GM12878 (cell line): ENCODE measurements around the gene PRR12. TPM values are rescaled to one million over a fixed set of nuclear protein-coding genes. Genes with fewer than 3 reads are reported as not detected.
A peak's percentile ranks its signal among the peaks of the same experiment; 100 is the strongest.

Source experiments
- BCL11A ChIP-seq: IDR thresholded peaks from 2 replicates; pipeline ENCODE4 v1.6.1; 2011; ENCODE audit warnings: low read depth, low read length
- BHLHE40 ChIP-seq, 2 experiments: fragments of 450-650 bp in 1 of 2; IDR thresholded peaks; 2 replicates each; pipeline ENCODE4 v1.6.1; 2011 to 2017; ENCODE audit warnings: low read depth in 2 of 2, borderline replicate concordance in 1 of 2, improper control_type of control experiment in 1 of 2, low read length in 1 of 2, mild to moderate bottlenecking in 1 of 2
- CEBPB ChIP-seq, 2 experiments: fragments of 150-350 bp in 1 of 2; IDR thresholded peaks; 2 replicates each; pipeline ENCODE4 v1.6.1; 2012 to 2014; ENCODE audit warnings: low read depth in 2 of 2, low read length in 2 of 2, borderline replicate concordance in 1 of 2, inconsistent platforms in 1 of 2
- CHD4 ChIP-seq: fragments of 200-600 bp; sonication (generic); IDR thresholded peaks from 2 replicates; pipeline ENCODE4 v1.6.1; 2016; ENCODE audit warnings: mild to moderate bottlenecking
- CREB1 ChIP-seq: IDR thresholded peaks from 2 replicates; pipeline ENCODE4 v1.6.1; 2012; ENCODE audit warnings: low read depth, mild to moderate bottlenecking, inconsistent platforms
- GATAD2B ChIP-seq: fragments of 450-650 bp; conservative IDR thresholded peaks from 2 replicates; pipeline ENCODE4 v1.6.1; 2017; ENCODE audit warnings: low read depth, mild to moderate bottlenecking, moderate library complexity
- HDAC2 ChIP-seq: fragments of 200-600 bp; sonication (generic); IDR thresholded peaks from 2 replicates; pipeline ENCODE4 v1.6.1; 2017
- IKZF2 ChIP-seq, 2 experiments: fragments of 450-650 bp; IDR thresholded peaks; 2 replicates each; pipeline ENCODE4 v1.6.1; 2017; ENCODE audit warnings: mild to moderate bottlenecking in 2 of 2, moderate library complexity in 2 of 2
- KAT2A ChIP-seq: conservative IDR thresholded peaks from 2 replicates; pipeline ENCODE4 v1.6.1; 2011; ENCODE audit warnings: low read depth, low read length; ENCODE audit not compliant: control insufficient read depth
- MEF2A ChIP-seq: IDR thresholded peaks from 2 replicates; pipeline ENCODE4 v1.6.1; 2011; ENCODE audit warnings: low read depth, mild to moderate bottlenecking, low read length, moderate library complexity; ENCODE audit not compliant: insufficient read depth
- MTA2 ChIP-seq: fragments of 450-650 bp; IDR thresholded peaks from 2 replicates; pipeline ENCODE4 v1.6.1; 2016; ENCODE audit warnings: low read depth, mild to moderate bottlenecking, moderate library complexity
- NBN ChIP-seq: fragments of 450-650 bp; IDR thresholded peaks from 2 replicates; pipeline ENCODE4 v1.6.1; 2016
- NR2C2 ChIP-seq: IDR thresholded peaks from 2 replicates; pipeline ENCODE4 v1.6.1; 2011; ENCODE audit warnings: borderline replicate concordance, low read depth; ENCODE audit not compliant: control insufficient read depth, insufficient read length
- NRF1 ChIP-seq: conservative IDR thresholded peaks from 2 replicates; pipeline ENCODE4 v1.6.1; 2011; ENCODE audit warnings: mild to moderate bottlenecking, low read depth, low read length, improper control_type of control experiment
- RCOR1 ChIP-seq: conservative IDR thresholded peaks from 2 replicates; pipeline ENCODE4 v1.6.1; 2012; ENCODE audit warnings: low read depth, low read length, improper control_type of control experiment
- RFX5 ChIP-seq: IDR thresholded peaks from 2 replicates; pipeline ENCODE4 v1.6.1; 2011; ENCODE audit warnings: low read depth, low read length, improper control_type of control experiment
- RUNX3 ChIP-seq: IDR thresholded peaks from 2 replicates; pipeline ENCODE4 v1.6.1; 2012; ENCODE audit warnings: low read length, inconsistent platforms
- SIN3A ChIP-seq: IDR thresholded peaks from 2 replicates; pipeline ENCODE4 v1.6.1; 2012; ENCODE audit warnings: low read depth, low read length, improper control_type of control experiment
- SIX5 ChIP-seq: IDR thresholded peaks from 2 replicates; pipeline ENCODE4 v1.6.1; 2011; ENCODE audit warnings: mild to moderate bottlenecking, low read depth, low read length, moderate library complexity; ENCODE audit not compliant: severe bottlenecking
- SMARCA5 ChIP-seq: fragments of 450-650 bp; IDR thresholded peaks from 2 replicates; pipeline ENCODE4 v1.6.1; 2017; ENCODE audit warnings: mild to moderate bottlenecking
- SREBF1 ChIP-seq: IDR thresholded peaks from 2 replicates; pipeline ENCODE4 v1.6.1; 2012; ENCODE audit warnings: mild to moderate bottlenecking, low read length
- SUPT20H ChIP-seq: IDR thresholded peaks from 2 replicates; pipeline ENCODE4 v1.6.1; 2011; ENCODE audit warnings: low read depth, mild to moderate bottlenecking, low read length, moderate library complexity, borderline replicate concordance; ENCODE audit not compliant: control insufficient read depth
- ZNF384 ChIP-seq: IDR thresholded peaks from 2 replicates; pipeline ENCODE4 v1.6.1; 2012; ENCODE audit warnings: low read depth, mild to moderate bottlenecking, low read length, improper control_type of control experiment, borderline replicate concordance
- polyA plus RNA-seq, 11 experiments: library from polyadenylated mRNA; depleted of rRNA in 4 of 11; unstranded in 6 of 11; stranded (reverse) in 5 of 11; fragments of >200 nt; fragmentation: Nextera tagmentation in 4 of 11; fragmentation: Illumina TruSeq in 1 of 11; extraction: Ambion mirVana in 4 of 11; extraction: Trizol in 1 of 11; gene quantifications; 1 replicate in 1 of 11; 2 replicates in 10 of 11; pipeline versions ENCODE4 v1.2.1 to v1.2.3, GENCODE V29; 2011 to 2016; ENCODE audit warnings: inconsistent platforms in 2 of 11, missing spikeins in 2 of 11, low read depth in 1 of 11
- total RNA-seq, 4 experiments: library from RNA; depleted of rRNA in 3 of 4; stranded (reverse); fragments of >200 nt in 3 of 4; fragmentation: Illumina TruSeq in 1 of 4; extraction: Trizol in 1 of 4; gene quantifications; 2 replicates each; pipeline versions ENCODE4 v1.2.1 to v1.2.3, GENCODE V29; 2013 to 2021
- TF ChIP-seq, protein P1 (sequence below), 3 experiments: IDR thresholded peaks in 2 of 3; conservative IDR thresholded peaks in 1 of 3; 2 replicates each; pipeline ENCODE4 v1.5.1; 2011; ENCODE audit warnings: low read depth in 3 of 3, low read length in 3 of 3, mild to moderate bottlenecking in 3 of 3, control low read depth in 2 of 3, moderate library complexity in 2 of 3, inconsistent platforms in 1 of 3, mixed read lengths in 1 of 3; ENCODE audit not compliant: control insufficient read depth in 2 of 3, insufficient read depth in 1 of 3; ENCODE audit errors: extremely low read depth in 1 of 3
- TF ChIP-seq, protein P2 (sequence below): IDR thresholded peaks from 2 replicates; pipeline ENCODE4 v1.6.1; 2011; ENCODE audit warnings: mild to moderate bottlenecking, low read depth, low read length, moderate library complexity; ENCODE audit not compliant: insufficient replicate concordance
- TF ChIP-seq, protein P3 (sequence below): fragments of 450-650 bp; IDR thresholded peaks from 2 replicates; pipeline ENCODE4 v1.6.1; 2017; ENCODE audit warnings: low read depth, mild to moderate bottlenecking, moderate library complexity

The PRR12 gene
- total and polyA plus RNA-seq, 10 of the 15 experiments (the other 5 are each of a cell fraction or from before 2014, with no cell fraction given), result 0.02 to 25.3 (median 1.6) TPM

DNA sequence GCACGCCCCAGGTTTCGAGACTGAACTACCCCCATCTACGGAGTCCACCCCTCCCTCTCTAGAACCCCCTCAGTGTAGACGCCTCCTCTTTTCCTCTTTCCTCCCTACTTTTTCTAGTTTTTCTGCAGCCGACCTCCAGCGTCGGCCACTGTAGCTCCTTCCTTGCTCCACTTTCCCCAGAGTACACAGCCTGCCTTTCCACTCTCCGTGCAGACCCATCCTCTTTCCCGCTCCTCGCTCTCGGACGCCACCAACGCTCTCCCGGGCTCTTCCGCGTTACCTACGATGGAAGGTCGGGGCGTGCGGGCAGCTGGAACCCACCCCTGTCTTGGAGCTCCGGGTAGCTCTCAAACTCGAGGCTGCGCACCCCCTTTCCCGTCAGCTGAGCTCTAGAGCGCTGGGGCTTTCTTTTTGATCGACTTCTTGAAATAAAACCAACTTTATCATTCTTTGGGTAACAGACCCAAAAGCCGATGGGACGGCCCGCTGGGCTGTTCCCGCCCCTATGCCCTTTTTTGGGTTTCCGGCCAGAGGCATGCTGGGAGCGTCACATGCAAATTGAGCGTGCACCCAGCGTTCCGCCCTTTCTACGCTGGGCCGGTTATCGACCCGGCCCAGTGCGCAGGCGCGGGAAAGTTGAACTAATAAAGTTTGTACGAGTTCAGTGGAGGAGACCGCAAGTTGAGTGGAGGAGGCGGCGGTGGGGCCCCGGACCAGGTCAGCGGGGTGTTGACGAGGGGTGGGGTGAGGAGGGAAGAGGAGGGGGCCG is 74.6 kb downstream of the PRR12 start, which contains the start of the genes BCL2L12 and IRF3 (continued):
- TF ChIP-seq RFX5, result no peak
- peak; percentile 51; the same call in 1 of the 2 replicates for TF ChIP-seq CREB1
- TF ChIP-seq BHLHE40 (IDR thresholded peaks at IDR 0.05; ENCODE audit: borderline replicate concordance in 1 of 2, low read depth in 2 of 2, low read length in 1 of 2), result peak; percentile 43 to 57; a peak in 2 of 4 replicates
- no peak for TF ChIP-seq NR2C2
- TF ChIP-seq NBN, result peak; percentile 40; the same call in 1 of the 2 replicates
- TF ChIP-seq SUPT20H, result no peak
- TF ChIP-seq BCL11A, result no peak
- no peak for TF ChIP-seq ZNF384
- TF ChIP-seq, protein P1, sequence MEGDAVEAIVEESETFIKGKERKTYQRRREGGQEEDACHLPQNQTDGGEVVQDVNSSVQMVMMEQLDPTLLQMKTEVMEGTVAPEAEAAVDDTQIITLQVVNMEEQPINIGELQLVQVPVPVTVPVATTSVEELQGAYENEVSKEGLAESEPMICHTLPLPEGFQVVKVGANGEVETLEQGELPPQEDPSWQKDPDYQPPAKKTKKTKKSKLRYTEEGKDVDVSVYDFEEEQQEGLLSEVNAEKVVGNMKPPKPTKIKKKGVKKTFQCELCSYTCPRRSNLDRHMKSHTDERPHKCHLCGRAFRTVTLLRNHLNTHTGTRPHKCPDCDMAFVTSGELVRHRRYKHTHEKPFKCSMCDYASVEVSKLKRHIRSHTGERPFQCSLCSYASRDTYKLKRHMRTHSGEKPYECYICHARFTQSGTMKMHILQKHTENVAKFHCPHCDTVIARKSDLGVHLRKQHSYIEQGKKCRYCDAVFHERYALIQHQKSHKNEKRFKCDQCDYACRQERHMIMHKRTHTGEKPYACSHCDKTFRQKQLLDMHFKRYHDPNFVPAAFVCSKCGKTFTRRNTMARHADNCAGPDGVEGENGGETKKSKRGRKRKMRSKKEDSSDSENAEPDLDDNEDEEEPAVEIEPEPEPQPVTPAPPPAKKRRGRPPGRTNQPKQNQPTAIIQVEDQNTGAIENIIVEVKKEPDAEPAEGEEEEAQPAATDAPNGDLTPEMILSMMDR (IDR thresholded peaks at IDR 0.05 in 2 of 3, conservative IDR thresholded peaks at IDR 0.05 in 1 of 3; ENCODE audit: control insufficient read depth in 2 of 3, extremely low read depth in 1 of 3, insufficient read depth in 1 of 3, low read depth in 3 of 3, low read length in 3 of 3), result no peak; a peak in 1 of 6 replicates
- peak; percentile 29 for TF ChIP-seq SIX5
- no peak for TF ChIP-seq KAT2A
- no peak for TF ChIP-seq SREBF1
- no peak for TF ChIP-seq SMARCA5
- no peak for TF ChIP-seq CEBPB (IDR thresholded peaks at IDR 0.05; ENCODE audit: borderline replicate concordance in 1 of 2, low read depth in 2 of 2, low read length in 2 of 2)
- peak; percentile 95 for TF ChIP-seq SIN3A
- TF ChIP-seq, protein P2, sequence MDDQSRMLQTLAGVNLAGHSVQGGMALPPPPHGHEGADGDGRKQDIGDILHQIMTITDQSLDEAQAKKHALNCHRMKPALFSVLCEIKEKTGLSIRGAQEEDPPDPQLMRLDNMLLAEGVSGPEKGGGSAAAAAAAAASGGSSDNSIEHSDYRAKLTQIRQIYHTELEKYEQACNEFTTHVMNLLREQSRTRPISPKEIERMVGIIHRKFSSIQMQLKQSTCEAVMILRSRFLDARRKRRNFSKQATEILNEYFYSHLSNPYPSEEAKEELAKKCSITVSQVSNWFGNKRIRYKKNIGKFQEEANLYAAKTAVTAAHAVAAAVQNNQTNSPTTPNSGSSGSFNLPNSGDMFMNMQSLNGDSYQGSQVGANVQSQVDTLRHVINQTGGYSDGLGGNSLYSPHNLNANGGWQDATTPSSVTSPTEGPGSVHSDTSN, result no peak
- TF ChIP-seq CHD4, result no peak
- TF ChIP-seq IKZF2 (IDR thresholded peaks at IDR 0.05), result no peak; a peak in 1 of 4 replicates
- TF ChIP-seq MTA2, result peak; percentile 11; the same call in 1 of the 2 replicates
- TF ChIP-seq RCOR1, result 0 out of 2 replicates have a peak, but pooled peaks have one; percentile 55
- TF ChIP-seq NRF1, result peak; percentile 93
- TF ChIP-seq, protein P3, sequence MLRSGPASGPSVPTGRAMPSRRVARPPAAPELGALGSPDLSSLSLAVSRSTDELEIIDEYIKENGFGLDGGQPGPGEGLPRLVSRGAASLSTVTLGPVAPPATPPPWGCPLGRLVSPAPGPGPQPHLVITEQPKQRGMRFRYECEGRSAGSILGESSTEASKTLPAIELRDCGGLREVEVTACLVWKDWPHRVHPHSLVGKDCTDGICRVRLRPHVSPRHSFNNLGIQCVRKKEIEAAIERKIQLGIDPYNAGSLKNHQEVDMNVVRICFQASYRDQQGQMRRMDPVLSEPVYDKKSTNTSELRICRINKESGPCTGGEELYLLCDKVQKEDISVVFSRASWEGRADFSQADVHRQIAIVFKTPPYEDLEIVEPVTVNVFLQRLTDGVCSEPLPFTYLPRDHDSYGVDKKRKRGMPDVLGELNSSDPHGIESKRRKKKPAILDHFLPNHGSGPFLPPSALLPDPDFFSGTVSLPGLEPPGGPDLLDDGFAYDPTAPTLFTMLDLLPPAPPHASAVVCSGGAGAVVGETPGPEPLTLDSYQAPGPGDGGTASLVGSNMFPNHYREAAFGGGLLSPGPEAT, result peak; percentile 33; the same call in 1 of the 2 replicates
- no peak for TF ChIP-seq GATAD2B
- TF ChIP-seq MEF2A, result no peak
- no peak for TF ChIP-seq HDAC2
- peak; percentile 83 for TF ChIP-seq RUNX3
